ENCODE data around the gene GPRC5D.

GRCh38 chr12:12952036-12952435 lies at the start of gene GPRC5D:
- TF ChIP-seq POLR2A (IDR thresholded peaks at IDR 0.05; ENCODE audit: low read depth, low read length) (no peak), POLR2AphosphoS5 (IDR thresholded peaks at IDR 0.05; ENCODE audit: low read depth, low read length) (no peak), TAF1 (IDR thresholded peaks at IDR 0.05; ENCODE audit: borderline replicate concordance, low read depth, low read length) (no peak)
